NCI-H1092 treated with DMSO at 0.1 percent for 48 hours (cell line): Measurements from ENCODE around the gene PLBD2.
A peak's percentile ranks its signal among the peaks of the same experiment; 100 is the strongest.
"Not testable (repeated sequence)": the region's sequence is repeated elsewhere in the genome, so short reads cannot be mapped to it uniquely, and the experiment has no call there.

Source experiments
- DNase-seq: peaks from one replicate; lab custom pipeline; 2025; lab: John Stamatoyannopoulos, UW

PLBD2 gene

DNA sequence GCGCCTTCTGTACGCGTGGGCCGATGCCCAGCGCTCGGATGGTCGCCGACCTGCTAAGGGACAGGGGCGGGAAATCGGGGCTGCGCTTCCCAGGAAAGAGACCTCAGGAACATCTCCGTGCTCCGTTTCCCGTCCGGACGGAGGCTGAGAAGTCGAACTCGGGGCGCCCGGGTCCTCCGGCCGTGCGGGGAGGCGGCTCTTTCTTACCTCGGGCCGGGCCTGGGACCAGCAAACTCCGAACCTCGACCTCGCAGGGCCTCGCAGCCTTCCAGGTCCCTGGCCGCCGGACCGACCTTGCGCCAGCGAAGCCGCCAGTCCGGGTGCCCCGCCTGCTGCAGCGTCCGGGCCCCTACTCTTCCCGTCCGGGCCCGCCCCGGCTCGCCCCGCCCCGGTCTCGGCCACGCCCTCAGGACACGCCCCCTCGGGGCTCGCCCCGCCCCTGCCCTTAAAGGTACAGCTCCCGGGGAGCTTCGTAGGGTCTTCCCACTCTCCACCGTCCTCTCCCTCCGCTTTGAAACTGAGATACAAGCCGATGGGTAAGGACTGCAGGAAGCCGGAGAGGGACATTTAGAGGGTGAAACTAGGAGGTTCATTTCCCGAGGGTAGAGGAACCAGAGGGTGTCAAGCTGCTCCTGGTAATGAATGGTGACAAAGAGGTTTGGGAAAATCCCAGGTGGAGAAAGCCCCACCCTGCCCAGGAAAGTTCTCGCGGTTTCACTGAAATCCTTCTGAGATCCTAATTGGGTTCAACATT is 23.4 kb upstream of the PLBD2 start, which contains the start of gene SLC8B1:
Gene SLC8B1, minus strand, starts transcription at position 324 of the 754 bp plus-strand sequence. CDS start 2,231 bp downstream, outside the sequence.
- DNase-seq, result peak; percentile 17

DNA sequence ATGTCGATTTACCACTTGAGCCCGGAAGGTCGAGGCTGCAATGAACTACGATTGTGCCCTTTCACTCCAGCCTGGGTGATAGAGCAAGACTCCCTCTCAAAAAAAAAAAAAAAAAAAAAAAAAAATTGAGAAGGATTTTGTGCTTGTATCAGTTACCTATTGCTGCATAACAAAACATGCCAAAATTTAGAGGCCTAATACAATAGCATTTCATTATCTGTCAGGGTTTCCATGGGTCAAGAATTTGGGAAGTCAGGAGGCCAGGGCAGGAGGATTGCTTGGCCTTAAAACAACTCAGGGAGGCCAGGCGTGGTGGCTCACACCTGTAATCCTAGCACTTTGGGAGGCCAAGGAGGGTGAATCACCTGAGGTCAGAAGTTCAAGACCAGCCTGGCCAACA is 18.8 kb upstream of the PLBD2 start:
- DNase-seq, result no peak

GRCh38 chr12:113340061-113340460 is 18.3 kb upstream of the PLBD2 start:
- no peak for DNase-seq

GRCh38 chr12:113341535-113341934 is 16.9 kb upstream of the PLBD2 start:
- DNase-seq, result no peak

DNA sequence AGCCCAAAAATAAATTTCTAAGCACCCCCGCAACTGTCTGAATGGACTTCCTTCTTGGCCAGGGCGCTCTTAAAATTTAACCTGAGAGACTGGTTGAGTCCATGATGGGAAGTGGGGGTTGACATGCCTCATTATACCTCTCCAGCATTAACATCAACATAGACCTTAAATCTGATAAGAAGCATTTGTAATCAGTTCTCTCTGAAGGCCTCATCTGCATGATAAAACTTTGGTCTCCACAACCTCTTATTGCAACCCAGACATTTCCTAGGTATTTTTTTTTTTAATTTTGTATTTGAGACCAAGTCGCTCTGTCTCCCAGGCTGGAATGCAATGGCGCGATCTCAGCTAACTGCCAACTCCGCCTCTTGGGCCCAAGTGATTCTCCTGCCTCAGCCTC is 13.1 kb upstream of the PLBD2 start:
- no peak for DNase-seq

DNA sequence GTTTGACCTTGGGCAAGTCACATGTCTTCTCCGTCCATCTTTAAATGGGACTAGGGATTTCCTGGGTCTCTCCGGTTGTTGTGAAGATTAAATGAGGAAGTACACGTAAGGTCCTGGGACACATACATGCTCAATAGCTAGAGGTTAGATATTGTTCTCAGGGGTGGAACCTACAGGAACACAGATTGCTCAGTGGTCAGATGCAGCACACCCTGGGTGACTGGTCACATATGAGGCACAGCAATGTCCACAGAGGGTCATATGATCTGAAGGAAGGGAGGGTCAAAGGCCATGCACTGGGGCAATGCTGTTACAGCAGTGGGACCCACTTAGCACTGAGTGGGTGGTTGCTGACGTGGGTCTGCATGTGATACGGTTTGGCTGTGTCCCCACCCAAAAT is 12.0 kb upstream of the PLBD2 start:
- no peak for DNase-seq

DNA sequence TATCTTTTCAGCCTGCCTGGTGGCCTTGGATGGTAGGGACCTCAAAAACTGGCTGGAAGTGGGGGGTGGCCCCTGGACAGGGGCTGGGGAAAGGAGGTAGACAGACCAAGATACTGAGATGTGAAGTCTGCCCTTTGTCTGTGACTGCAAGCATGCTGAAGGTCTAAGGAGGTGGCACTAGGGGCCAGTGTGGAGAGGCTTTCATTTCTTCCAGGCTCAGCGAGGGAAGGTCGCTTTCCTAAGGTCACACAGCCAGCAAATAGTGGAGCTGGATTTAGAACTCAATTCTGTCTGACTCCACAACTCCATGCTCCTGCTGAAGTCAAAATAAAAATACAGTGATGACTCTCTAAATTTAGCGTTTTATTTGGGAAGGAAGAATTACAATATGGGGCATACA is 11.3 kb upstream of the PLBD2 start:
- DNase-seq, result no peak

GRCh38 chr12:113347892-113348291 is 10.5 kb upstream of the PLBD2 start:
- no peak for DNase-seq

- no peak for DNase-seq
Measured at GRCh38 chr12:113348849-113349536, 9.4 kb upstream of the PLBD2 start.

- no peak for DNase-seq
Measured at GRCh38 chr12:113351089-113351488, 7.3 kb upstream of the PLBD2 start.

DNA sequence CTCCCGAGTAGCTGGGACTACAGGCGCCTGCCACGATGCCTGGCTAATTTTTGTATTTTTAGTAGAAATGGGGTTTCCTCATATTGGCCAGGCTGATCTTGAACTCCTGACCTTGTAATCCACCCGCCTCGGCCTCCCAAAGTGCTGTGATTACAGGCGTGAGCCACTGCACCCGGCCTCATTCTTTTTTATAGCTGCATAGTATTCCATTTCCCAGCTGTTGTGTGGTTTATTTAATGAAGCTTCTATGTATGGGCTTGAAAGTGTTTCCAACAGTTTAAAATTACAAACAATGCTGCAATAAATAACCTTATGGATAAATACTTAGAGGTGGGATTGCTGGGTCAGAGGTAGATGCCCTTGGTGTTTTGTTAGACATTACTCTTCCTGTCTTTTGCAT is 4.2 kb upstream of the PLBD2 start:
- DNase-seq, result not testable (repeated sequence)

- DNase-seq, result no peak
Measured at GRCh38 chr12:113359133-113359938, 949 bp downstream of the PLBD2 start.

DNA sequence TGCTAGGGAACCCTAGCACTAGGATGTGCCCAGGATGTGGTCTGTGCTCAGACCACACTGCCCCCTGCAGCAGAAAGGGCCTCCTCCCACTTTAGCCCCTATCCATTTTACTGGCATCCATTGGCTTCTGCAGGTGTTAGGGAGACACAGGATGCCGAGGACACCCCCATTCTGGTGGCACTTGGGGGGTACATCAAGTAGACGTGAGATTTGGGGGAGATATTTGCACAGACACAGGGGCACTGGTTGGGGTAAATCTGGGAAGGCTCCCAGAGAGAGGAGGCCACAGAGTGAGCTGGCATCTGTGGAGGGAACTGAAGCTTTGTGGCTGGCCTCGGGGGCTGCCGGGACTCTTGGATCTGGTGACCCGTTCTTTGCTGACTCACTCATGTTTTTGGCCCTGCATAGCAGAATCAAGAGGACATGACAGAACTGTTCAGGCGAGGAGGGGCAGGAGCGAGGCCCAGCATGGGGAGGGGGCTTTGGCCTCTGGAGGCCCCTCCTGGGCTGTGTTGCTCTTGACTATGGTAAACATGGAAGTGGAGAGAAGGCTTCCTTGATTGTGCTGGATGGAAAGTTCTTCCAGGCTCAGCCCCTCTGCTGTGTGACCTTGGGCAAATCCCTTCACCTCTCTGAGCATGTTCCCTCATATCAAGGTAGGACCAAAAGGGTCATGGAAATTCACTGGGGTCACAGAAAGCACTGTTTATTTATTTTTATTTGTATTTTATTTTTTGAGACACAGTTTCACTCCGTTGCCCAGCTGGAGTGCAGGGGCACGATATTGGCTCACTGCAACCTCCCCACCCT is 1.8 kb downstream of the PLBD2 start:
- DNase-seq, result no peak

GRCh38 chr12:113361574-113362370 is 3.4 kb downstream of the PLBD2 start:
- DNase-seq, result no peak

DNA sequence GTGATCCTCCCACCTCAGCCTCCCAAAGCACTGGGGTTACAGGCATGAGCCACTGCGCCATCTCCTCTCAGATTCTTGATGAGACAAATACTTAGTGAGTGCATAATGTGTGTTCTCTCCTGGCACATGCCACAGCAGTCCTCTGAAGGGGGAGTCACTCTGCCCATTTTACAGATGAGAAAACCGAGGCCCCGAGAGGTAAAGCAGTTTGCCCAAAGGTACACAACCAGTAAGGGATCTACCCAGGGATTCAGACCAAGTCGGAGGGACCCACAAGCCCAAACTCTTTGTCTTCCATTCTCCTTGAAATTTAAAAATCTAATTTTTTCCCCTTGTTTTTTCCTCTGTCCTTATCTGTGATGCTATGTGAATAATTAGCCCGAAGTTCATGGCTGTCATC is 6.3 kb downstream of the PLBD2 start:
- DNase-seq, result no peak

DNA sequence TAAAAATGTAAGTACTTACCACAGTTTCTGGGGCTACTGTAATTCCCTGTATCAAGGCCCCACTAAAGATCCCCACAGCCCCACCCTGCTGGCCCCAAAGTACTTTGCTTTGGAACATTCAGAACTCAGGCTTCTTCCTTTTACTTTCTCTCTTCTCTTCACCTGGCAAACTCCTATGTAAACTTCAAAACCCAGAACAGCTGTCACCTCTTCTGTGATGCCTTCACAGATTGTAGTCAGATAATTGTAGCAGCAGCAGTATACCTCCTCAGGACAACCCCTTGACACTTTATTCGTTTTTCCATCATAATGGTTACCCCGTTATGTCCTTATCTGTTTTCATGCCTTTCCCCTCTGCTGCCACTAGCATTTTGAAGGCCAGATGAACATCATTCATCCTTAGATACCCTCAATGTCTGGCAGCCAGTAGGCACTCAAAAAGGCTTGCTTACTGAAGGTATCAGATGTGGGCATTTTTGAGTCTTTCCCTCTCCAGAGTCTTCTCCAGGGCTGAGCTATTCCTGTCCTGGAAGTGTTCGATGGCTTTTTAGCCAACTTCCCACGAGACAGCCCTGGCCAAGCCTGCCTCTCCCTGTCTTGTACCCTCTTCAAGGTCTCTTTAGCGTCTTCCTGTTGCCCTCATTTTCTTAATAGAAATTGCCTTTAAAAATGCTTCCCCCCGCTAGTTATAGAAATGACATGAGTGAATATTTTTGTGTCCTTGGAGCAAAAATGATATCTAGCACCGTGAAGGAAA is 7.4 kb downstream of the PLBD2 start:
- no peak for DNase-seq

DNA sequence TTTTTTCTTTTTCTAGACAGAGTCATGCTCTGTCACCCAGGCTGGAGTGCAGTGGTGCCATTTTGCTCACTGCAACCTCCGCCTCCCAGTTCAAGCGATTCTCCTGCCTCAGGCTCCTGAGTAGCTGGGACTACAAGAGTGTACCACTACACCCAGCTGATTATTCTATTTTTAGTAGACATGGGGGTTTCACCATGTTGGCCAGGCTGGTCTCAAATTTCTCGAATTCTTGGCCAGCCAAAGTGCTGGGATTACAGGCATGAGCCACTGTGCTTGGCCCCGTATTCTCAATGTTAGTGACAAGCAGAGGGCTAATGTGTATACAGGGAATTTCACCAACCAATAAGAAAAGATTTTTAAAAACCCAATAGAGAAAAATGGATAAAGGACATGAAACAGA is 8.4 kb downstream of the PLBD2 start:
- DNase-seq, result no peak

DNA sequence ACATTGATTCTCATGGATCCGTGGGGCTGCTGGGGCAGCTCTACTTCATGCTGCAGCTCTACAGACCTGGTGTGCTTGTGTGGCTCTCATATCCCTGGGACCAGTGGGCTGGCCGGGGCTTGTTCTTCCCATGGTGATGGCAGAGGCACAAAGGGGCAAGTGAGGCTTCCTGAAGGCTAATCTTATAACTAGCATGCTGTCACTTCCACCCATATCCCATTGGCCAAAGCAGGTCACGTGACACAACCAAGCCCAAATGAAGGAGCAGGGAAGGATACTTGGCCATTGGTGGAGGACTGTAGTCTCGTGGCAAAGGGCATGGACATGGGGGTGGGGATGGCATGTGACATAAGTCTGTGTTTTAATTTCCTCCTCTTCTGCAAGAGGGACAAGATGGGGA is 9.9 kb downstream of the PLBD2 start:
- no peak for DNase-seq

- DNase-seq, result no peak
Measured at GRCh38 chr12:113369391-113369985, 11.1 kb downstream of the PLBD2 start.
